ENCODE data around the gene OR8H2. TPM values are rescaled to one million over a fixed set of nuclear protein-coding genes. Genes with fewer than 3 reads are reported as not detected.

The OR8H2 gene
- total RNA-seq, 2 donors from 2014 or later = not detected

Other genes starting within 250 kb of the OR8H2 start
- not detected for gene TRIM51, start 220.4 kb upstream of the OR8H2 start, total RNA-seq
- gene OR5W2, start 189.1 kb upstream of the OR8H2 start, total RNA-seq = not detected
- not detected for gene OR5I1, start 167.3 kb upstream of the OR8H2 start, total RNA-seq
- not detected for gene OR10AG1, start 133.7 kb upstream of the OR8H2 start, total RNA-seq
- not detected for gene OR5F1, start 109.1 kb upstream of the OR8H2 start, total RNA-seq
- gene OR5AS1, start 76.0 kb upstream of the OR8H2 start, total RNA-seq = not detected
- gene OR8I2, start 10.4 kb upstream of the OR8H2 start, total RNA-seq = not detected
- not detected for gene OR8H3, start 18.7 kb downstream of the OR8H2 start, total RNA-seq
- not detected for gene OR8J3, start 36.5 kb downstream of the OR8H2 start, total RNA-seq
- not detected for gene OR8K5, start 56.6 kb downstream of the OR8H2 start, total RNA-seq
- gene OR5J2, start 72.9 kb downstream of the OR8H2 start, total RNA-seq = not detected
- not detected for gene OR5T2, start 130.6 kb downstream of the OR8H2 start, total RNA-seq
- gene OR5T3, start 148.6 kb downstream of the OR8H2 start, total RNA-seq = not detected
- not detected for gene OR5T1, start 170.5 kb downstream of the OR8H2 start, total RNA-seq
- not detected for gene OR8H1, start 188.6 kb downstream of the OR8H2 start, total RNA-seq
- gene OR8K3, start 211.5 kb downstream of the OR8H2 start, total RNA-seq = not detected
- not detected for gene OR8K1, start 242.4 kb downstream of the OR8H2 start, total RNA-seq